IgD-negative memory B cell (primary cell): ENCODE measurements around the gene FYB2. TPM values are rescaled to one million over a fixed set of nuclear protein-coding genes. Genes with fewer than 3 reads are reported as not detected.
A peak's percentile ranks its signal among the peaks of the same experiment; 100 is the strongest.
"Not testable (repeated sequence)": the region's sequence is repeated elsewhere in the genome, so short reads cannot be mapped to it uniquely, and the experiment has no call there.

Source experiments
- H3K27ac Mint-ChIP-seq, 3 donors: one replicate each; pipeline ENCODE4 v1.8.0; 2020 to 2022; ENCODE audit warnings: mild to moderate bottlenecking in 3 of 3, mixed read lengths in 3 of 3, moderate library complexity in 1 of 3
- H3K27me3 Mint-ChIP-seq: one replicate; pipeline ENCODE4 v1.8.0; 2021; ENCODE audit warnings: mixed read lengths
- H3K36me3 Mint-ChIP-seq: one replicate; pipeline ENCODE4 v1.8.0; 2020; ENCODE audit warnings: mild to moderate bottlenecking, mixed read lengths
- H3K4me1 Mint-ChIP-seq, 3 donors: one replicate each; pipeline ENCODE4 v1.8.0; 2020 to 2022; ENCODE audit warnings: mixed read lengths in 3 of 3, mild to moderate bottlenecking in 1 of 3
- H3K4me3 Mint-ChIP-seq, 4 donors: one replicate each; pipeline ENCODE4 v1.8.0; 2020 to 2022; ENCODE audit warnings: mild to moderate bottlenecking in 4 of 4, mixed read lengths in 4 of 4, moderate library complexity in 3 of 4
- H3K9me3 Mint-ChIP-seq, 3 donors: one replicate each; pipeline ENCODE4 v1.8.0; 2020 to 2021; ENCODE audit warnings: mixed read lengths in 3 of 3, mild to moderate bottlenecking in 1 of 3
- polyA plus RNA-seq: library from polyadenylated mRNA; unstranded; fragments of 300-500 nt; fragmentation: Illumina TruSeq; gene quantifications from one replicate; pipeline ENCODE4 v1.2.3, GENCODE V29; 2021

The FYB2 gene
- polyA plus RNA-seq, 1 donor from 2014 or later = not detected

- peaks cover 0 to 2% (median 0%) of the 10 kb centered on the region in 3 donors for H3K4me1 Mint-ChIP-seq
- H3K9me3 Mint-ChIP-seq = no peaks in the 10 kb centered on the region
- no peaks in the 10 kb centered on the region for H3K36me3 Mint-ChIP-seq
- H3K27ac Mint-ChIP-seq = no peak overlapping the region
- H3K4me3 Mint-ChIP-seq = no peak overlapping the region
- H3K27me3 Mint-ChIP-seq = peaks cover 6% of the 10 kb centered on the region
Observed at GRCh38 chr1:56788588-56788987, 30.6 kb downstream of the FYB2 start.

GRCh38 chr1:56788102-56788501 is 31.1 kb downstream of the FYB2 start:
- Mint-ChIP-seq H3K27me3 (peaks cover 6% of the 10 kb centered on the region), H3K36me3 (no peaks in the 10 kb centered on the region), H3K4me1 (peaks cover 0 to 2% (median 0%) of the 10 kb centered on the region in 3 donors), H3K4me3 (no peak overlapping the region), H3K27ac (no peak overlapping the region), H3K9me3 (no peaks in the 10 kb centered on the region)

GRCh38 chr1:56787330-56787729 is 31.9 kb downstream of the FYB2 start:
- Mint-ChIP-seq H3K36me3 (no peaks in the 10 kb centered on the region), H3K4me1 (peaks cover 0 to 2% (median 0%) of the 10 kb centered on the region in 3 donors), H3K4me3 (no peak overlapping the region), H3K9me3 (no peaks in the 10 kb centered on the region), H3K27ac (no peak overlapping the region), H3K27me3 (peaks cover 6% of the 10 kb centered on the region)

GRCh38 chr1:56782773-56783172 is 36.4 kb downstream of the FYB2 start:
- Mint-ChIP-seq H3K36me3 (peaks cover 2% of the 10 kb centered on the region), H3K4me1 (peaks cover 0 to 2% (median 0%) of the 10 kb centered on the region in 3 donors), H3K27me3 (peaks cover 6% of the 10 kb centered on the region), H3K4me3 (no peak overlapping the region), H3K27ac (no peak overlapping the region), H3K9me3 (no peaks in the 10 kb centered on the region)

GRCh38 chr1:56780826-56781225 is 38.4 kb downstream of the FYB2 start:
- Mint-ChIP-seq H3K27ac (no peak overlapping the region), H3K4me1 (peaks cover 0 to 1% (median 0%) of the 10 kb centered on the region in 3 donors), H3K36me3 (peaks cover 2% of the 10 kb centered on the region), H3K27me3 (peaks cover 6% of the 10 kb centered on the region), H3K9me3 (peaks cover 0 to 2% (median 0%) of the 10 kb centered on the region in 3 donors), H3K4me3 (no peak overlapping the region)

GRCh38 chr1:56780128-56780750 is 39.0 kb downstream of the FYB2 start:
- H3K36me3 Mint-ChIP-seq = peaks cover 2% of the 10 kb centered on the region
- peaks cover 4% of the 10 kb centered on the region for H3K27me3 Mint-ChIP-seq
- H3K9me3 Mint-ChIP-seq = peaks cover 0 to 2% (median 0%) of the 10 kb centered on the region in 3 donors
- peaks cover 0 to 2% (median 0%) of the 10 kb centered on the region in 3 donors for H3K4me1 Mint-ChIP-seq
- no peak overlapping the region for H3K27ac Mint-ChIP-seq
- H3K4me3 Mint-ChIP-seq = no peak overlapping the region

- Mint-ChIP-seq H3K4me3 (no peak overlapping the region), H3K4me1 (peaks cover 0 to 9% (median 8%) of the 10 kb centered on the region in 3 donors), H3K27me3 (no peaks in the 10 kb centered on the region), H3K9me3 (peaks cover 0 to 5% (median 0%) of the 10 kb centered on the region in 3 donors), H3K36me3 (peaks cover 2% of the 10 kb centered on the region), H3K27ac (no peak overlapping the region)
Observed at GRCh38 chr1:56777972-56778371, 41.2 kb downstream of the FYB2 start.

GRCh38 chr1:56774732-56775131 is 44.5 kb downstream of the FYB2 start:
- not testable (repeated sequence) for H3K36me3 Mint-ChIP-seq, H3K27me3 Mint-ChIP-seq, H3K9me3 Mint-ChIP-seq, H3K4me1 Mint-ChIP-seq, H3K4me3 Mint-ChIP-seq, H3K27ac Mint-ChIP-seq

GRCh38 chr1:56774067-56774609 is 45.1 kb downstream of the FYB2 start:
- peaks cover 4% of the 10 kb centered on the region for H3K36me3 Mint-ChIP-seq
- no peak overlapping the region for H3K27ac Mint-ChIP-seq
- H3K4me3 Mint-ChIP-seq = peak overlapping the region in 3 of 4 donors; percentile 68 to 93 (median 72)
- H3K9me3 Mint-ChIP-seq = peaks cover 0 to 5% (median 0%) of the 10 kb centered on the region in 3 donors
- H3K4me1 Mint-ChIP-seq = peaks cover 0 to 9% (median 8%) of the 10 kb centered on the region in 3 donors
- H3K27me3 Mint-ChIP-seq = peaks cover 2% of the 10 kb centered on the region

- Mint-ChIP-seq H3K4me1 (peaks cover 0 to 9% (median 8%) of the 10 kb centered on the region in 3 donors), H3K9me3 (peaks cover 0 to 5% (median 0%) of the 10 kb centered on the region in 3 donors), H3K36me3 (peaks cover 2% of the 10 kb centered on the region), H3K27ac (no peak overlapping the region), H3K4me3 (peak overlapping the region in 2 of 4 donors; percentile 72 to 93), H3K27me3 (peaks cover 3% of the 10 kb centered on the region)
Observed at GRCh38 chr1:56773341-56774066, 45.7 kb downstream of the FYB2 start.

- peak overlapping the region in 1 of 4 donors; percentile 34 for H3K4me3 Mint-ChIP-seq
- peaks cover 9% of the 10 kb centered on the region for H3K27me3 Mint-ChIP-seq
- H3K4me1 Mint-ChIP-seq = peaks cover 0 to 9% (median 8%) of the 10 kb centered on the region in 3 donors
Observed at GRCh38 chr1:56771717-56772116, 47.5 kb downstream of the FYB2 start.

GRCh38 chr1:56758794-56759193 is 60.4 kb downstream of the FYB2 start:
- H3K4me3 Mint-ChIP-seq = no peak overlapping the region
- no peaks in the 10 kb centered on the region for H3K9me3 Mint-ChIP-seq
- peaks cover 0 to 12% (median 9%) of the 10 kb centered on the region in 3 donors for H3K4me1 Mint-ChIP-seq
- H3K27me3 Mint-ChIP-seq = peaks cover 17% of the 10 kb centered on the region
- H3K27ac Mint-ChIP-seq = no peak overlapping the region
- no peaks in the 10 kb centered on the region for H3K36me3 Mint-ChIP-seq

More at GRCh38 chr1:56771717-56772116, 47.5 kb downstream of the FYB2 start:
- Mint-ChIP-seq H3K36me3 (peaks cover 4% of the 10 kb centered on the region), H3K9me3 (peaks cover 0 to 5% (median 0%) of the 10 kb centered on the region in 3 donors), H3K27ac (no peak overlapping the region)

- H3K27ac Mint-ChIP-seq = no peak overlapping the region
- H3K9me3 Mint-ChIP-seq = no peaks in the 10 kb centered on the region
- peaks cover 19% of the 10 kb centered on the region for H3K27me3 Mint-ChIP-seq
- H3K4me3 Mint-ChIP-seq = no peak overlapping the region
- no peaks in the 10 kb centered on the region for H3K36me3 Mint-ChIP-seq
- peaks cover 0 to 12% (median 9%) of the 10 kb centered on the region in 3 donors for H3K4me1 Mint-ChIP-seq
Observed at GRCh38 chr1:56758135-56758534, 61.1 kb downstream of the FYB2 start.

- H3K27ac Mint-ChIP-seq = no peak overlapping the region
- peaks cover 0 to 12% (median 9%) of the 10 kb centered on the region in 3 donors for H3K4me1 Mint-ChIP-seq
- peaks cover 0 to 3% (median 0%) of the 10 kb centered on the region in 3 donors for H3K9me3 Mint-ChIP-seq
- H3K36me3 Mint-ChIP-seq = no peaks in the 10 kb centered on the region
- H3K4me3 Mint-ChIP-seq = no peak overlapping the region
- peaks cover 25% of the 10 kb centered on the region for H3K27me3 Mint-ChIP-seq
Observed at GRCh38 chr1:56755911-56756310, 63.3 kb downstream of the FYB2 start.
